Hematopoietic multipotent progenitor cell treated with erythropoietin and hydrocortisone succinate and interleukin-3 and kit ligand, for 4 days (in vitro differentiated cells): ENCODE results near the gene ARID3A.

ENCODE experiments used
- DNase-seq: peaks from one replicate; pipeline ENCODE4 v3.0.0-alpha.2; 2015

Gene ARID3A

GRCh38 chr19:892243-892893 is 33.5 kb upstream of the ARID3A start:
- DNase-seq: peak; percentile 61

GRCh38 chr19:892894-893689 is 32.7 kb upstream of the ARID3A start, which contains the start of the genes MED16 and RNU6-9:
Gene MED16, minus strand, starts transcription at chr19:893187. Its CDS starts 2,056 bp downstream, at chr19:891131.
Gene RNU6-9, plus strand, starts transcription at chr19:893484.
- peak; percentile 98 for DNase-seq

- no peak for DNase-seq
Measured at GRCh38 chr19:896434-896833, 29.4 kb upstream of the ARID3A start.

GRCh38 chr19:896999-897398 is 28.8 kb upstream of the ARID3A start:
- DNase-seq: no peak

- DNase-seq: no peak
Measured at GRCh38 chr19:897442-898039, 28.3 kb upstream of the ARID3A start.

GRCh38 chr19:898663-899062 is 27.2 kb upstream of the ARID3A start:
- DNase-seq: no peak

GRCh38 chr19:899336-900042 is 26.3 kb upstream of the ARID3A start:
- DNase-seq: no peak

- DNase-seq: no peak
Measured at GRCh38 chr19:900043-900301, 25.9 kb upstream of the ARID3A start.

- peak; percentile 72 for DNase-seq
Measured at GRCh38 chr19:900302-901111, 25.3 kb upstream of the ARID3A start.

GRCh38 chr19:901216-902092 is 24.4 kb upstream of the ARID3A start:
- DNase-seq: no peak

GRCh38 chr19:902093-902370 is 23.8 kb upstream of the ARID3A start:
- DNase-seq: no peak

GRCh38 chr19:902446-903226 is 23.2 kb upstream of the ARID3A start:
- DNase-seq: no peak

- no peak for DNase-seq
Measured at GRCh38 chr19:903266-903797, 22.5 kb upstream of the ARID3A start.

GRCh38 chr19:904545-904944 is 21.3 kb upstream of the ARID3A start:
- no peak for DNase-seq

- DNase-seq: no peak
Measured at GRCh38 chr19:906480-906879, 19.4 kb upstream of the ARID3A start.

- DNase-seq: peak; percentile 100
Measured at GRCh38 chr19:907183-907853, 18.5 kb upstream of the ARID3A start.

GRCh38 chr19:911197-912033 is 14.4 kb upstream of the ARID3A start:
- no peak for DNase-seq

GRCh38 chr19:912181-913079 is 13.4 kb upstream of the ARID3A start:
- peak; percentile 51 for DNase-seq
